ENCODE results near the gene GJD2. TPM values are rescaled to one million over a fixed set of nuclear protein-coding genes. Genes with fewer than 3 reads are reported as not detected.
A peak's percentile ranks its signal among the peaks of the same experiment; 100 is the strongest.

Gene GJD2
- total and polyA plus RNA-seq, 4 experiments from 2014 or later, result not detected

- no peak overlapping the region for H3K27ac Mint-ChIP-seq
- H3K9me3 ChIP-seq (ENCODE audit: control insufficient read depth in 1 of 2, low read length in 2 of 2), result no peaks in the 10 kb centered on the region
- H3K9me3 Mint-ChIP-seq, result peaks cover 0 to 13% (median 4%) of the 10 kb centered on the region in 8 donors
- peaks cover 23 to 26% of the 10 kb centered on the region in 2 donors for H3K27me3 Mint-ChIP-seq
- intact Hi-C loops (cut with micrococcal nuclease), result no loop called here
- no peak for DNase-seq
- no peaks in the 10 kb centered on the region for H3K36me3 Mint-ChIP-seq
- H3K4me3 ChIP-seq (ENCODE audit: low read length in 2 of 2), result no peak overlapping the region
- ChIA-PET POLR2A (ENCODE audit: partially characterized antibody) (no interaction called here), CTCF (ENCODE audit: partially characterized antibody) (no interaction called here)
- no peak overlapping the region for H3K27ac ChIP-seq (ENCODE audit: low read depth, low read length)
- H3K4me1 Mint-ChIP-seq, result no peaks in the 10 kb centered on the region
- no peaks in the 10 kb centered on the region for H3K27me3 ChIP-seq (ENCODE audit: insufficient read depth, low read length)
- H3K4me3 Mint-ChIP-seq, result no peak overlapping the region
- H3K36me3 ChIP-seq (ENCODE audit: insufficient read depth, low read length), result no peaks in the 10 kb centered on the region
- H3K4me1 ChIP-seq (ENCODE audit: insufficient read depth, low read length), result no peaks in the 10 kb centered on the region
Observed at GRCh38 chr15:34786206-34786605, 31.4 kb upstream of the GJD2 start.

- Histone ChIP-seq H3K36me3 (ENCODE audit: insufficient read depth, low read length) (no peaks in the 10 kb centered on the region), H3K9me3 (ENCODE audit: control insufficient read depth in 1 of 2, low read length in 2 of 2) (no peaks in the 10 kb centered on the region), H3K4me3 (ENCODE audit: low read length in 2 of 2) (no peak overlapping the region), H3K4me1 (ENCODE audit: insufficient read depth, low read length) (no peaks in the 10 kb centered on the region), H3K27ac (ENCODE audit: low read depth, low read length) (no peak overlapping the region), H3K27me3 (ENCODE audit: insufficient read depth, low read length) (no peaks in the 10 kb centered on the region)
- POLR2A ChIA-PET (ENCODE audit: partially characterized antibody), result no interaction called here
- H3K4me3 Mint-ChIP-seq, result no peak overlapping the region
- H3K27me3 Mint-ChIP-seq, result peaks cover 20 to 22% of the 10 kb centered on the region in 2 donors
- intact Hi-C loops (cut with micrococcal nuclease), result no loop called here
- H3K27ac Mint-ChIP-seq, result peak overlapping the region in 2 of 7 donors; percentile 22 to 53
- no peaks in the 10 kb centered on the region for H3K36me3 Mint-ChIP-seq
- CTCF ChIA-PET (ENCODE audit: partially characterized antibody), result no interaction called here
- DNase-seq, result no peak
- H3K4me1 Mint-ChIP-seq, result no peaks in the 10 kb centered on the region
- peaks cover 3 to 22% (median 9%) of the 10 kb centered on the region in 8 donors for H3K9me3 Mint-ChIP-seq
Observed at GRCh38 chr15:34783991-34784390, 29.2 kb upstream of the GJD2 start.

- Histone ChIP-seq H3K4me3 (ENCODE audit: low read length in 2 of 2) (no peak overlapping the region), H3K4me1 (ENCODE audit: insufficient read depth, low read length) (no peaks in the 10 kb centered on the region), H3K36me3 (ENCODE audit: insufficient read depth, low read length) (no peaks in the 10 kb centered on the region), H3K27me3 (ENCODE audit: insufficient read depth, low read length) (no peaks in the 10 kb centered on the region), H3K9me3 (ENCODE audit: control insufficient read depth in 1 of 2, low read length in 2 of 2) (no peaks in the 10 kb centered on the region), H3K27ac (ENCODE audit: low read depth, low read length) (no peak overlapping the region)
- ChIA-PET POLR2A (ENCODE audit: partially characterized antibody) (no interaction called here), CTCF (ENCODE audit: partially characterized antibody) (no interaction called here)
- Mint-ChIP-seq H3K4me1 (no peaks in the 10 kb centered on the region), H3K4me3 (no peak overlapping the region), H3K27me3 (peaks cover 20 to 21% of the 10 kb centered on the region in 2 donors), H3K36me3 (no peaks in the 10 kb centered on the region), H3K27ac (no peak overlapping the region), H3K9me3 (peaks cover 3 to 22% (median 9%) of the 10 kb centered on the region in 8 donors)
- DNase-seq, result no peak
- intact Hi-C loops (cut with micrococcal nuclease), result no loop called here
Observed at GRCh38 chr15:34783431-34783830, 28.6 kb upstream of the GJD2 start.

- Mint-ChIP-seq H3K36me3 (no peaks in the 10 kb centered on the region), H3K4me3 (no peak overlapping the region), H3K27ac (no peak overlapping the region), H3K27me3 (peaks cover 20 to 21% of the 10 kb centered on the region in 2 donors), H3K4me1 (no peaks in the 10 kb centered on the region), H3K9me3 (peaks cover 3 to 22% (median 9%) of the 10 kb centered on the region in 8 donors)
- H3K36me3 ChIP-seq (ENCODE audit: insufficient read depth, low read length), result no peaks in the 10 kb centered on the region
- H3K9me3 ChIP-seq (ENCODE audit: control insufficient read depth in 1 of 2, low read length in 2 of 2), result no peaks in the 10 kb centered on the region
- no peaks in the 10 kb centered on the region for H3K27me3 ChIP-seq (ENCODE audit: insufficient read depth, low read length)
- no peak overlapping the region for H3K4me3 ChIP-seq (ENCODE audit: low read length in 2 of 2)
- ChIA-PET CTCF (ENCODE audit: partially characterized antibody) (no interaction called here), POLR2A (ENCODE audit: partially characterized antibody) (no interaction called here)
- intact Hi-C loops (cut with micrococcal nuclease), result no loop called here
- no peak for DNase-seq
- H3K4me1 ChIP-seq (ENCODE audit: insufficient read depth, low read length), result no peaks in the 10 kb centered on the region
- H3K27ac ChIP-seq (ENCODE audit: low read depth, low read length), result no peak overlapping the region
Observed at GRCh38 chr15:34782901-34783300, 28.1 kb upstream of the GJD2 start.

GRCh38 chr15:34780725-34781124 lies 25.9 kb upstream of the GJD2 start:
- no peaks in the 10 kb centered on the region for H3K4me1 ChIP-seq (ENCODE audit: insufficient read depth, low read length)
- no peak for DNase-seq
- Mint-ChIP-seq H3K27ac (no peak overlapping the region), H3K9me3 (peaks cover 3 to 24% (median 9%) of the 10 kb centered on the region in 8 donors), H3K4me1 (no peaks in the 10 kb centered on the region), H3K4me3 (no peak overlapping the region), H3K36me3 (no peaks in the 10 kb centered on the region), H3K27me3 (peaks cover 17 to 19% of the 10 kb centered on the region in 2 donors)
- no peaks in the 10 kb centered on the region for H3K27me3 ChIP-seq (ENCODE audit: insufficient read depth, low read length)
- no peak overlapping the region for H3K4me3 ChIP-seq (ENCODE audit: low read length in 2 of 2)
- ChIA-PET CTCF (ENCODE audit: partially characterized antibody) (no interaction called here), POLR2A (ENCODE audit: partially characterized antibody) (no interaction called here)
- H3K36me3 ChIP-seq (ENCODE audit: insufficient read depth, low read length), result no peaks in the 10 kb centered on the region
- H3K9me3 ChIP-seq (ENCODE audit: control insufficient read depth in 1 of 2, low read length in 2 of 2), result no peaks in the 10 kb centered on the region
- intact Hi-C loops (cut with micrococcal nuclease), result no loop called here
- no peak overlapping the region for H3K27ac ChIP-seq (ENCODE audit: low read depth, low read length)

GRCh38 chr15:34776606-34777105 lies 21.9 kb upstream of the GJD2 start:
- no peaks in the 10 kb centered on the region for H3K36me3 ChIP-seq (ENCODE audit: insufficient read depth, low read length)
- intact Hi-C loops (cut with micrococcal nuclease), result no loop called here
- Mint-ChIP-seq H3K4me3 (no peak overlapping the region), H3K9me3 (peaks cover 0 to 14% (median 6%) of the 10 kb centered on the region in 8 donors), H3K36me3 (no peaks in the 10 kb centered on the region), H3K27me3 (peaks cover 3 to 12% of the 10 kb centered on the region in 2 donors), H3K4me1 (no peaks in the 10 kb centered on the region), H3K27ac (no peak overlapping the region)
- no peaks in the 10 kb centered on the region for H3K27me3 ChIP-seq (ENCODE audit: insufficient read depth, low read length)
- ChIA-PET CTCF (ENCODE audit: partially characterized antibody) (no interaction called here), POLR2A (ENCODE audit: partially characterized antibody) (no interaction called here)
- no peak overlapping the region for H3K27ac ChIP-seq (ENCODE audit: low read depth, low read length)
- H3K4me3 ChIP-seq (ENCODE audit: low read length in 2 of 2), result no peak overlapping the region
- H3K4me1 ChIP-seq (ENCODE audit: insufficient read depth, low read length), result no peaks in the 10 kb centered on the region
- no peaks in the 10 kb centered on the region for H3K9me3 ChIP-seq (ENCODE audit: control insufficient read depth in 1 of 2, low read length in 2 of 2)
- DNase-seq, result no peak

- Histone ChIP-seq H3K27me3 (ENCODE audit: insufficient read depth, low read length) (no peaks in the 10 kb centered on the region), H3K36me3 (ENCODE audit: insufficient read depth, low read length) (no peaks in the 10 kb centered on the region), H3K4me3 (ENCODE audit: low read length in 2 of 2) (no peak overlapping the region), H3K9me3 (ENCODE audit: control insufficient read depth in 1 of 2, low read length in 2 of 2) (no peaks in the 10 kb centered on the region), H3K4me1 (ENCODE audit: insufficient read depth, low read length) (no peaks in the 10 kb centered on the region), H3K27ac (ENCODE audit: low read depth, low read length) (no peak overlapping the region)
- H3K9me3 Mint-ChIP-seq, result peaks cover 0 to 2% (median 0%) of the 10 kb centered on the region in 8 donors
- ChIA-PET CTCF (ENCODE audit: partially characterized antibody) (no interaction called here), POLR2A (ENCODE audit: partially characterized antibody) (no interaction called here)
- no peaks in the 10 kb centered on the region for H3K4me1 Mint-ChIP-seq
- H3K27me3 Mint-ChIP-seq, result peaks cover 7% of the 10 kb centered on the region in 2 donors
- H3K27ac Mint-ChIP-seq, result no peak overlapping the region
- no peaks in the 10 kb centered on the region for H3K36me3 Mint-ChIP-seq
- intact Hi-C loops (cut with micrococcal nuclease), result no loop called here
- DNase-seq, result no peak
- no peak overlapping the region for H3K4me3 Mint-ChIP-seq
Observed at GRCh38 chr15:34773917-34774316, 19.1 kb upstream of the GJD2 start.

GRCh38 chr15:34773013-34773412 lies 18.2 kb upstream of the GJD2 start:
- H3K4me3 Mint-ChIP-seq, result no peak overlapping the region
- H3K27ac Mint-ChIP-seq, result peak overlapping the region in 1 of 7 donors; percentile 71
- no peaks in the 10 kb centered on the region for H3K27me3 ChIP-seq (ENCODE audit: insufficient read depth, low read length)
- no peaks in the 10 kb centered on the region for H3K4me1 ChIP-seq (ENCODE audit: insufficient read depth, low read length)
- ChIA-PET CTCF (ENCODE audit: partially characterized antibody) (no interaction called here), POLR2A (ENCODE audit: partially characterized antibody) (no interaction called here)
- intact Hi-C loops (cut with micrococcal nuclease), result no loop called here
- H3K9me3 ChIP-seq (ENCODE audit: control insufficient read depth in 1 of 2, low read length in 2 of 2), result no peaks in the 10 kb centered on the region
- no peaks in the 10 kb centered on the region for H3K36me3 Mint-ChIP-seq
- no peak for DNase-seq
- peaks cover 0 to 2% (median 0%) of the 10 kb centered on the region in 8 donors for H3K9me3 Mint-ChIP-seq
- H3K27ac ChIP-seq (ENCODE audit: low read depth, low read length), result no peak overlapping the region
- no peak overlapping the region for H3K4me3 ChIP-seq (ENCODE audit: low read length in 2 of 2)
- H3K27me3 Mint-ChIP-seq, result peaks cover 7% of the 10 kb centered on the region in 2 donors
- no peaks in the 10 kb centered on the region for H3K4me1 Mint-ChIP-seq
- H3K36me3 ChIP-seq (ENCODE audit: insufficient read depth, low read length), result no peaks in the 10 kb centered on the region
